ENCODE measurements around the gene SLC44A5.
A peak's percentile ranks its signal among the peaks of the same experiment; 100 is the strongest.
"Not testable (repeated sequence)": the region's sequence is repeated elsewhere in the genome, so short reads cannot be mapped to it uniquely, and the experiment has no call there.

SLC44A5 gene

GRCh38 chr1:75354267-75354666 is 256.6 kb downstream of the SLC44A5 start:
- DNase-seq: not testable (repeated sequence)

GRCh38 chr1:75353051-75353450 is 257.9 kb downstream of the SLC44A5 start:
- DNase-seq: no peak

GRCh38 chr1:75345538-75346292 is 265.2 kb downstream of the SLC44A5 start:
- DNase-seq: no peak

- DNase-seq: peak; percentile 22
These were observed 268.1 kb downstream of the SLC44A5 start for GRCh38 chr1:75342786-75343185.

GRCh38 chr1:75341537-75341936 is 269.4 kb downstream of the SLC44A5 start:
- DNase-seq: no peak

GRCh38 chr1:75338616-75339483 is 272.1 kb downstream of the SLC44A5 start:
- peak; percentile 26 for DNase-seq

GRCh38 chr1:75334876-75335389 is 276.0 kb downstream of the SLC44A5 start:
- DNase-seq: no peak

GRCh38 chr1:75330624-75331023 is 280.3 kb downstream of the SLC44A5 start:
- DNase-seq: no peak

- DNase-seq: no peak
These were observed 282.2 kb downstream of the SLC44A5 start for GRCh38 chr1:75328691-75329090.

- DNase-seq: no peak
These were observed 283.5 kb downstream of the SLC44A5 start for GRCh38 chr1:75327395-75327794.

GRCh38 chr1:75317976-75318375 is 292.9 kb downstream of the SLC44A5 start:
- DNase-seq: no peak

- no peak for DNase-seq
These were observed 294.7 kb downstream of the SLC44A5 start for GRCh38 chr1:75316230-75316629.

GRCh38 chr1:75312620-75313019 is 298.3 kb downstream of the SLC44A5 start:
- no peak for DNase-seq

GRCh38 chr1:75310067-75310466 is 300.8 kb downstream of the SLC44A5 start:
- no peak for DNase-seq

GRCh38 chr1:75308365-75308764 is 302.5 kb downstream of the SLC44A5 start:
- no peak for DNase-seq

GRCh38 chr1:75305061-75305460 is 305.9 kb downstream of the SLC44A5 start:
- DNase-seq: no peak

- DNase-seq: peak; percentile 18
These were observed 317.6 kb downstream of the SLC44A5 start for GRCh38 chr1:75293270-75293669.

- DNase-seq: no peak
These were observed 318.9 kb downstream of the SLC44A5 start for GRCh38 chr1:75292013-75292412.

GRCh38 chr1:75276385-75276784 is 334.5 kb downstream of the SLC44A5 start:
- no peak for DNase-seq

GRCh38 chr1:75275631-75276030 is 335.3 kb downstream of the SLC44A5 start:
- no peak for DNase-seq

- DNase-seq: no peak
These were observed 335.9 kb downstream of the SLC44A5 start for GRCh38 chr1:75274920-75275506.

GRCh38 chr1:75273110-75273509 is 337.8 kb downstream of the SLC44A5 start:
- DNase-seq: no peak

GRCh38 chr1:75265792-75266191 is 345.1 kb downstream of the SLC44A5 start:
- peak; percentile 29 for DNase-seq
